Measurements from ENCODE around the gene ADGRE3.

The ADGRE3 gene

GRCh38 chr19:14674764-14675163 is at the start of gene ADGRE3:
Gene ADGRE3, minus strand, starts transcription at chr19:14674844. Its CDS starts 74 bp downstream, at chr19:14674770.
- no peak for DNase-seq (ENCODE audit: low read depth)

- no peak for DNase-seq (ENCODE audit: low read depth)
Measured at GRCh38 chr19:14722127-14722526, 47.5 kb upstream of the ADGRE3 start.

- DNase-seq (ENCODE audit: low read depth): no peak
Measured at GRCh38 chr19:14719162-14719561, 44.5 kb upstream of the ADGRE3 start.

- DNase-seq (ENCODE audit: low read depth): no peak
Measured at GRCh38 chr19:14718522-14719116, 44.0 kb upstream of the ADGRE3 start.

GRCh38 chr19:14715841-14716240 is 41.2 kb upstream of the ADGRE3 start:
- no peak for DNase-seq (ENCODE audit: low read depth)

- no peak for DNase-seq (ENCODE audit: low read depth)
Measured at GRCh38 chr19:14704450-14704849, 29.8 kb upstream of the ADGRE3 start.

- DNase-seq (ENCODE audit: low read depth): no peak
Measured at GRCh38 chr19:14703833-14704232, 29.2 kb upstream of the ADGRE3 start.

- no peak for DNase-seq (ENCODE audit: low read depth)
Measured at GRCh38 chr19:14700711-14701375, 26.2 kb upstream of the ADGRE3 start.

GRCh38 chr19:14699641-14700040 is 25.0 kb upstream of the ADGRE3 start:
- no peak for DNase-seq (ENCODE audit: low read depth)

GRCh38 chr19:14695471-14695870 is 20.8 kb upstream of the ADGRE3 start:
- DNase-seq (ENCODE audit: low read depth): no peak

- DNase-seq (ENCODE audit: low read depth): no peak
Measured at GRCh38 chr19:14694641-14695266, 20.1 kb upstream of the ADGRE3 start.

- DNase-seq (ENCODE audit: low read depth): peak; percentile 83
Measured at GRCh38 chr19:14689598-14690503, 15.2 kb upstream of the ADGRE3 start, which contains the start of gene ZNF333. Gene ZNF333, plus strand, starts transcription at chr19:14690048. Its CDS starts 3,444 bp downstream, at chr19:14693492.

- DNase-seq (ENCODE audit: low read depth): no peak
Measured at GRCh38 chr19:14686411-14686810, 11.8 kb upstream of the ADGRE3 start.

GRCh38 chr19:14683439-14683838 is 8.8 kb upstream of the ADGRE3 start:
- DNase-seq (ENCODE audit: low read depth): no peak

- DNase-seq (ENCODE audit: low read depth): no peak
Measured at GRCh38 chr19:14682084-14682483, 7.4 kb upstream of the ADGRE3 start.

GRCh38 chr19:14678199-14678598 is 3.6 kb upstream of the ADGRE3 start:
- DNase-seq (ENCODE audit: low read depth): no peak

GRCh38 chr19:14677464-14677863 is 2.8 kb upstream of the ADGRE3 start:
- DNase-seq (ENCODE audit: low read depth): no peak

- no peak for DNase-seq (ENCODE audit: low read depth)
Measured at GRCh38 chr19:14676762-14677161, 2.1 kb upstream of the ADGRE3 start.

- no peak for DNase-seq (ENCODE audit: low read depth)
Measured at GRCh38 chr19:14673088-14673487, 1.6 kb downstream of the ADGRE3 start.

GRCh38 chr19:14672188-14672872 is 2.3 kb downstream of the ADGRE3 start:
- DNase-seq (ENCODE audit: low read depth): no peak

GRCh38 chr19:14670408-14670807 is 4.2 kb downstream of the ADGRE3 start:
- no peak for DNase-seq (ENCODE audit: low read depth)

- DNase-seq (ENCODE audit: low read depth): no peak
Measured at GRCh38 chr19:14669940-14670339, 4.7 kb downstream of the ADGRE3 start.

All from fibroblast of the conjunctiva (primary cell).